GM12878 (cell line): ENCODE measurements around the gene TRMT1. TPM values are rescaled to one million over a fixed set of nuclear protein-coding genes. Genes with fewer than 3 reads are reported as not detected.

Experiments used
- ATAC-seq: fragments of 200-7000 bp; cut with Tn5 transposase; 3 replicates; pipeline ENCODE4 v1.9.1; 2020; ENCODE audit warnings: mild to moderate bottlenecking, moderate library complexity
- BruUV-seq: library from RNA; stranded (reverse); fragments of 400-500 nt; replicated peaks from 2 replicates; lab custom pipeline; 2021; lab: Mats Ljungman, UMichigan
- CTCF ChIA-PET: fragments of 300-600 bp; sonication (Branson Sonifier 250); formaldehyde crosslinking; extraction: SDS; loops from one replicate; lab custom pipeline; 2021; ENCODE audit warnings: inconsistent platforms; lab: Yijun Ruan, JAX
- POLR2A ChIA-PET: fragments of 350-600 bp; formaldehyde crosslinking; extraction: SDS; loops from one replicate; lab custom pipeline; 2021; ENCODE audit warnings: inconsistent platforms; lab: Charles Lee
- RAD21 ChIA-PET: fragments of 300-600 bp; sonication (Branson Sonifier 250); formaldehyde crosslinking; loops from one replicate; lab custom pipeline; 2023; ENCODE audit warnings: antibody characterized with exemption; ENCODE audit not compliant: unreplicated experiment; lab: Charles Lee
- SMC1A ChIA-PET: fragments of 300-600 bp; sonication (Branson Sonifier 250); formaldehyde crosslinking; loops from one replicate; lab custom pipeline; 2023; ENCODE audit not compliant: unreplicated experiment, uncharacterized antibody; lab: Charles Lee
- DNase-seq: peaks from one replicate; pipeline ENCODE4 v3.0.0-alpha.2; 2011; ENCODE audit warnings: low read depth, low spot score
- FAIRE-seq: peaks from 3 replicates; lab custom pipeline; 2011; peaks lifted over from hg19 to GRCh38; lab: Jason Lieb, UNC
- H2AFZ ChIP-seq: 2 replicates; pipeline ENCODE4 v1.6.0; 2011; ENCODE audit warnings: low read depth, low read length, control low read depth; ENCODE audit not compliant: control insufficient read depth
- H3K27ac ChIP-seq: 2 replicates; pipeline ENCODE4 v1.5.1; 2011; ENCODE audit warnings: control low read depth; ENCODE audit not compliant: control insufficient read depth, insufficient read depth
- H3K27me3 ChIP-seq, 2 experiments: replicated peaks in 1 of 2; 2 replicates each; pipeline versions ENCODE4 v1.6.0 to v1.6.1; 2011; ENCODE audit warnings: low read length in 1 of 2; ENCODE audit not compliant: control insufficient read depth in 2 of 2, insufficient read depth in 2 of 2
- H3K36me3 ChIP-seq, 2 experiments: 2 replicates each; pipeline ENCODE4 v1.5.1; 2011; ENCODE audit warnings: low read length in 1 of 2; ENCODE audit not compliant: control insufficient read depth in 2 of 2, insufficient read depth in 2 of 2
- H3K4me1 ChIP-seq: 2 replicates; pipeline ENCODE4 v1.6.1; 2011; ENCODE audit warnings: mild to moderate bottlenecking, low read length, moderate library complexity, mixed read lengths; ENCODE audit not compliant: control insufficient read depth, insufficient read depth
- H3K4me2 ChIP-seq: 2 replicates; pipeline ENCODE4 v1.6.0; 2011; ENCODE audit warnings: control low read depth; ENCODE audit not compliant: control insufficient read depth, insufficient read depth
- H3K4me3 ChIP-seq: fragments of 200-600 bp; sonication (generic); 2 replicates; pipeline ENCODE4 v1.5.1; 2016
- H3K79me2 ChIP-seq: 2 replicates; pipeline ENCODE4 v1.6.0; 2011; ENCODE audit warnings: low read length; ENCODE audit not compliant: control insufficient read depth, insufficient read depth
- H3K9ac ChIP-seq: 2 replicates; pipeline ENCODE4 v1.8.0; 2011; ENCODE audit warnings: low read length, control low read depth, mixed read lengths; ENCODE audit not compliant: control insufficient read depth, insufficient read depth
- H3K9me3 ChIP-seq: replicated peaks from 3 replicates; pipeline ENCODE4 v1.5.1; 2011; ENCODE audit warnings: mild to moderate bottlenecking, low read length; ENCODE audit not compliant: control insufficient read depth, insufficient read depth
- H4K20me1 ChIP-seq: 2 replicates; pipeline ENCODE4 v1.6.0; 2011; ENCODE audit not compliant: control insufficient read depth, insufficient read depth
- POLR2A ChIP-seq: IDR thresholded peaks from 2 replicates; pipeline ENCODE4 v1.6.1; 2011; ENCODE audit warnings: low read depth, mild to moderate bottlenecking, low read length
- ZNF592 ChIP-seq: fragments of 450-650 bp; IDR thresholded peaks from 2 replicates; pipeline ENCODE4 v1.6.1; 2017; ENCODE audit warnings: mild to moderate bottlenecking, moderate library complexity
- WGBS: methylation state at CpG from one replicate; pipeline ENCODE4 v1.1.6; 2016; ENCODE audit warnings: low lambda C conversion rate; ENCODE audit not compliant: insufficient replicate concordance, insufficient coverage; ENCODE audit errors: missing lambda C conversion rate; 5-methylcytosine and 5-hydroxymethylcytosine counted together
- in situ Hi-C: fragments of 300-500 bp; cut with MboI; formaldehyde crosslinking; loops from 9 replicates; pipeline ENCODE4 v1.14.3; 2018; ENCODE audit warnings: mixed read lengths
- intact Hi-C: fragments of 100-400 bp; cut with micrococcal nuclease; formaldehyde crosslinking; loops from one replicate; pipeline ENCODE4 v1.14.2; 2022; ENCODE audit not compliant: unreplicated experiment
- polyA plus RNA-seq, 11 experiments: library from polyadenylated mRNA; depleted of rRNA in 4 of 11; unstranded in 6 of 11; stranded (reverse) in 5 of 11; fragments of >200 nt; fragmentation: Nextera tagmentation in 4 of 11; fragmentation: Illumina TruSeq in 1 of 11; extraction: Ambion mirVana in 4 of 11; extraction: Trizol in 1 of 11; gene quantifications; 1 replicate in 1 of 11; 2 replicates in 10 of 11; pipeline versions ENCODE4 v1.2.1 to v1.2.3, GENCODE V29; 2011 to 2016; ENCODE audit warnings: inconsistent platforms in 2 of 11, missing spikeins in 2 of 11, low read depth in 1 of 11
- total RNA-seq, 4 experiments: library from RNA; depleted of rRNA in 3 of 4; stranded (reverse); fragments of >200 nt in 3 of 4; fragmentation: Illumina TruSeq in 1 of 4; extraction: Trizol in 1 of 4; gene quantifications; 2 replicates each; pipeline versions ENCODE4 v1.2.1 to v1.2.3, GENCODE V29; 2013 to 2021

TRMT1 gene
- total and polyA plus RNA-seq, 10 of the 15 experiments (the other 5 are each of a cell fraction or from before 2014, with no cell fraction given): 3.4 to 68.8 (median 34.8) TPM

GRCh38 chr19:13130886-13131490, 14.4 kb upstream of the TRMT1 start:
- CTCF ChIA-PET: interaction anchor here (0.7 kb wide), 1 partner anchor 64 kb away, joined by 3 read pairs; no protein-coding TSS in a partner anchor
- peaks cover 17% of the 10 kb centered on the region for H3K79me2 ChIP-seq
- POLR2A ChIA-PET: interaction anchor here (0.6 to 1.0 kb wide), 2 partner anchors 11 to 167 kb away, joined by 3 read pairs; no protein-coding TSS in a partner anchor
- no peak for FAIRE-seq
- in situ Hi-C loops (no loop called here), intact Hi-C loops (no loop called here)
- no peak for ATAC-seq
- 0 out of 2 replicates have a peak, but pooled peaks have one; percentile 21 for TF ChIP-seq POLR2A
- TF ChIP-seq ZNF592: no peak
- no peak overlapping the region for H2AFZ ChIP-seq
- RAD21 ChIA-PET: no interaction called here
- H3K9ac ChIP-seq: no peak overlapping the region
- H3K4me3 ChIP-seq: no peak overlapping the region
- no peaks in the 10 kb centered on the region for H3K27me3 ChIP-seq
- no peak overlapping the region for H3K4me2 ChIP-seq
- WGBS: 95% methylated on average over 3 of the region's 3 CpGs
- H4K20me1 ChIP-seq: peaks cover 7% of the 10 kb centered on the region
- no peak overlapping the region for H3K27ac ChIP-seq
- no peaks in the 10 kb centered on the region for H3K9me3 ChIP-seq
- SMC1A ChIA-PET: interaction anchor here (1.3 kb wide), 1 partner anchor 11 kb away, joined by 3 read pairs; no protein-coding TSS in a partner anchor
- BruUV-seq: no TSS peak
- peaks cover 0 to 13% of the 10 kb centered on the region in 2 experiments for H3K36me3 ChIP-seq
- no peak for DNase-seq
- H3K4me1 ChIP-seq: no peaks in the 10 kb centered on the region
